HG03135 (cell line): Measurements from ENCODE around the gene AGAP2.

Experiments
- ATAC-seq: cut with Tn5 transposase; IDR thresholded peaks from one replicate; pipeline ENCODE4 v1.9.1; 2021; ENCODE audit warnings: mild to moderate bottlenecking, moderate library complexity; ENCODE audit not compliant: unreplicated experiment

The AGAP2 gene

GRCh38 chr12:57754411-57755193, 16.1 kb upstream of the AGAP2 start, which contains the start of gene MARCHF9:
Gene MARCHF9, plus strand, starts transcription at chr12:57755103. Its CDS starts 426 bp downstream, at chr12:57755529.
- ATAC-seq, result peak; percentile 22

GRCh38 chr12:57753756-57754337, 15.3 kb upstream of the AGAP2 start:
- ATAC-seq, result no peak

GRCh38 chr12:57752668-57753000, 14.1 kb upstream of the AGAP2 start:
- ATAC-seq, result no peak

- peak; percentile 71 for ATAC-seq
Observed at GRCh38 chr12:57751788-57752667, 13.5 kb upstream of the AGAP2 start, which contains the start of gene CDK4. Gene CDK4, minus strand, starts transcription at chr12:57752310. Its CDS starts 593 bp downstream, at chr12:57751717.

- ATAC-seq, result no peak
Observed at GRCh38 chr12:57751432-57751787, 12.9 kb upstream of the AGAP2 start.

- no peak for ATAC-seq
Observed at GRCh38 chr12:57750561-57751431, 12.3 kb upstream of the AGAP2 start.

GRCh38 chr12:57749061-57749460, 10.5 kb upstream of the AGAP2 start:
- no peak for ATAC-seq

- ATAC-seq, result no peak
Observed at GRCh38 chr12:57746025-57746424, 7.5 kb upstream of the AGAP2 start.

- ATAC-seq, result no peak
Observed at GRCh38 chr12:57745485-57745881, 6.9 kb upstream of the AGAP2 start.

GRCh38 chr12:57744777-57745484, 6.4 kb upstream of the AGAP2 start, which contains the start of gene TSPAN31:
Gene TSPAN31, plus strand, starts transcription at chr12:57745039. Its CDS starts 116 bp downstream, at chr12:57745155.
- ATAC-seq, result peak; percentile 78

GRCh38 chr12:57744194-57744776, 5.7 kb upstream of the AGAP2 start:
- peak; percentile 40 for ATAC-seq

- ATAC-seq, result no peak
Observed at GRCh38 chr12:57743769-57744168, 5.2 kb upstream of the AGAP2 start.

- peak; percentile 49 for ATAC-seq
Observed at GRCh38 chr12:57741844-57742738, 3.5 kb upstream of the AGAP2 start.

- no peak for ATAC-seq
Observed at GRCh38 chr12:57741413-57741789, 2.9 kb upstream of the AGAP2 start.

GRCh38 chr12:57740656-57741412, 2.3 kb upstream of the AGAP2 start:
- peak; percentile 56 for ATAC-seq

- ATAC-seq, result no peak
Observed at GRCh38 chr12:57739914-57740538, 1.5 kb upstream of the AGAP2 start.

GRCh38 chr12:57739387-57739786, 845 bp upstream of the AGAP2 start:
- no peak for ATAC-seq
